ENCODE data around the gene HPSE. TPM values are rescaled to one million over a fixed set of nuclear protein-coding genes. Genes with fewer than 3 reads are reported as not detected.

Gene HPSE
- total RNA-seq, 1 experiment from 2014 or later: 2.6 TPM

GRCh38 chr4:83263106-83263505, 71.5 kb downstream of the HPSE start:
- TF ChIP-seq TCF7L2 (IDR thresholded peaks at IDR 0.05; ENCODE audit: low read depth, low read length) (no peak), CTCF (IDR thresholded peaks at IDR 0.05) (no peak), SIN3A (IDR thresholded peaks at IDR 0.05; ENCODE audit: borderline replicate concordance, insufficient read depth, low read depth, low read length) (no peak), REST (IDR thresholded peaks at IDR 0.05; ENCODE audit: insufficient read depth in 1 of 2, low read depth in 2 of 2, low read length in 1 of 2) (no peak), POLR2AphosphoS5 (IDR thresholded peaks at IDR 0.05; ENCODE audit: low read depth, low read length) (no peak)
- BruUV-seq (replicated peaks): no TSS peak
- in situ Hi-C loops (cut with HindIII; ENCODE audit: low pct_unique_long_range_greater_than_20kb, low sequenced_read_pairs): no loop called here
- ChIA-PET POLR2A (no interaction called here), CTCF (no interaction called here)
- intact Hi-C loops (cut with micrococcal nuclease; ENCODE audit: unreplicated experiment): no loop called here
- no peak for ATAC-seq
- no peaks in the 10 kb centered on the region for H3K27me3 ChIP-seq (ENCODE audit: control insufficient read depth, insufficient read depth, low read length)
- peaks cover 11% of the 10 kb centered on the region; the same call in 1 of the 2 replicates for H3K4me1 ChIP-seq (ENCODE audit: control insufficient read depth, insufficient read depth, low read length)
- H3K36me3 ChIP-seq (ENCODE audit: control insufficient read depth, insufficient read depth, low read length): peaks cover 2% of the 10 kb centered on the region; the same call in 1 of the 2 replicates
- H3K9me3 ChIP-seq (ENCODE audit: control insufficient read depth, insufficient read depth, low read depth, low read length): no peaks in the 10 kb centered on the region
- no peak for DNase-seq (ENCODE audit: low read depth, low spot score)
- H3K4me3 ChIP-seq (ENCODE audit: low read depth in 2 of 2, low read length in 2 of 2): no peak overlapping the region
- peak overlapping the region; percentile 77 for H3K27ac ChIP-seq (ENCODE audit: low read length)

- POLR2A ChIA-PET: no interaction called here
- ATAC-seq (no peak), DNase-seq (ENCODE audit: low read depth, low spot score) (no peak)
- in situ Hi-C loops (cut with HindIII; ENCODE audit: low pct_unique_long_range_greater_than_20kb, low sequenced_read_pairs): no loop called here
- Histone ChIP-seq H3K36me3 (ENCODE audit: control insufficient read depth, insufficient read depth, low read length) (peaks cover 2% of the 10 kb centered on the region; the same call in 1 of the 2 replicates), H3K4me1 (ENCODE audit: control insufficient read depth, insufficient read depth, low read length) (peaks cover 11% of the 10 kb centered on the region; the same call in 1 of the 2 replicates), H3K4me3 (ENCODE audit: low read depth in 2 of 2, low read length in 2 of 2) (no peak overlapping the region), H3K27me3 (ENCODE audit: control insufficient read depth, insufficient read depth, low read length) (no peaks in the 10 kb centered on the region), H3K27ac (ENCODE audit: low read length) (peak overlapping the region; percentile 77), H3K9me3 (ENCODE audit: control insufficient read depth, insufficient read depth, low read depth, low read length) (no peaks in the 10 kb centered on the region)
- CTCF ChIA-PET: no interaction called here
- TF ChIP-seq SIN3A (IDR thresholded peaks at IDR 0.05; ENCODE audit: borderline replicate concordance, insufficient read depth, low read depth, low read length): no peak
- no peak for TF ChIP-seq TCF7L2 (IDR thresholded peaks at IDR 0.05; ENCODE audit: low read depth, low read length)
- no peak for TF ChIP-seq REST (IDR thresholded peaks at IDR 0.05; ENCODE audit: insufficient read depth in 1 of 2, low read depth in 2 of 2, low read length in 1 of 2)
- no peak for TF ChIP-seq POLR2AphosphoS5 (IDR thresholded peaks at IDR 0.05; ENCODE audit: low read depth, low read length)
- no peak for TF ChIP-seq CTCF (IDR thresholded peaks at IDR 0.05)
- intact Hi-C loops (cut with micrococcal nuclease; ENCODE audit: unreplicated experiment): no loop called here
- no TSS peak for BruUV-seq (replicated peaks)
Observed at GRCh38 chr4:83262682-83263081, 72.0 kb downstream of the HPSE start.

Data from Panc1 (cell line).